COLO668 (cell line): ENCODE data around the gene LCN15.

Source experiments
- DNase-seq: peaks from one replicate; lab custom pipeline; 2025; ENCODE audit not compliant: unreplicated experiment; lab: John Stamatoyannopoulos, UW

Gene LCN15

DNA sequence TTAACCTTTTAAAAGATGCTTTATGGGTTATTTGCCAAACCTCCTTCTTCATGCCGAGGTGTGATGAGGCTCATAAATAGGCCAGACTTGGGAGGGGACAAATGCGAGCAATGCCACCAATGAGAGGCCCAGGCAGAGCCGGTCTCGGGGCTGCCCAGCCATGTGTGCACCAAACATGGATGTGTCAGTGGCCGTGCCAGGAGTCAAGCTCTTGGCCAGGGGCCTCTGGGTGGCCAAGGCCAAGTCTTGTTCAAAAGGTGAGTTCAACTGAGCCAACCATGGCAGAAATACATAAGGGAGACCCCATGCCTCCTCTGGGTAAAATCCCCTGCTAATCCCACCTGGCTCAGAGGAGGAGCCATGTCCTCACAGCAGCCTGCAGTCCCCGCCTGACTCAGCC lies 10.9 kb upstream of the LCN15 start:
- DNase-seq, result no peak

DNA sequence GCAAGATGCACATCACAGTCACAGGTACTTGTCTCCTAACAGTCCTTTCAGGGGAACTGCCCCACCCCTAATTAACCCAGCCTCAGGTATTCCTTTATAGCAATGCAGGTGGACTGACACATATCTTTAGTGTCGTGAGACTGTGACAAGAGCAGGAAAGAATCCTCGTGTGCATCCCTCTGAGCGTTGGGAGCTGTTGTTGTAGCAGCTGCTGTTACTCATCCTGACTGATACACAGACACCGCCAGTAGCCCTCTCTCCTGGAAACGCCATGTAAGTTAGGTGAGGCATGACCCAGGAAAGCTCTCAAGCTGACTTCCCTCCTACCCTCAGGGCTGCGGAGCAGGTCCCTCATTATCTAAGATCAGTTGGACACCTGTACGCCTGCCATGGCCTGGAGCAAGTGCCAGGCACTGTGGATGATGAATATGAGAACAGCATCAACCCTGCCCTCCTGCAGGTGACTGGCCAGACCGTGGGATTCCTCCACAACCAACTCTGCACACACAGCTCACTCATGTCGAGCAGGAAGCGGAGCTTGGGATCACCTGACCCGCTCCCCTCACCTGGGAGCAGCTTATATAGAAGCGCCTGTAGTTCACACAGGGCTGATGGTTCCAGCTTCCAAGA lies 10.2 kb upstream of the LCN15 start:
- no peak for DNase-seq

DNA sequence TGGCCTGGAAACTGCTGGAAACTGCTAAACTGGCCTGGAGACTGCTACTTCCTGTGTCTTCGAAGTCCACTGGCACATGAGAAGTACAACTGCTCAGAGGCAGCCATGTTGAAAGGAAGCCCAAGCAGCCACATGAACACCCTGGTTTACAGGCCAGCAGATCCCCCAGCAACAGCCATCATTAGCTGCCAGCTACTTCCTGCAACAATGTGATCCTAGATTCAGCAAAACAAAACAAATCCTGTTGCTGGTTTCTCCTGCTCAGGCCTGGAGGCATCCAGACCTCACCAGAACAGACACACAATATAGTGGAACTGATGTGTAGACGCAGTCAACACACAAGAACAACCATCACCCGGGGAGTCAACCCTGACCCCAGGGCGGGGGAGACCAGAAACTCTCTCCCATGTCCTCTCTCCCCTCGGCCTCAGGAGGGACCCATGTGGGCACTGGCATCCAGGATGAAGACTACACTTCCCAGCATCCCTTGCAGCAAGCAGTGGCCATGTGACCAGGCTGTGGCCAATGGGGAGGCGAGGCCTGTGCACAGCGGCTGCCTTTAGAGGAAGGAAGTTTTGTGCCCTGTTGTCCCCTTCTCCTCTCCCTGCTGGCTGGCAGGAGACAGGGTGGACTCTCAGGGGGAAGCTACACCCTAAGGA lies 9.2 kb upstream of the LCN15 start:
- peak; percentile 31 for DNase-seq

DNA sequence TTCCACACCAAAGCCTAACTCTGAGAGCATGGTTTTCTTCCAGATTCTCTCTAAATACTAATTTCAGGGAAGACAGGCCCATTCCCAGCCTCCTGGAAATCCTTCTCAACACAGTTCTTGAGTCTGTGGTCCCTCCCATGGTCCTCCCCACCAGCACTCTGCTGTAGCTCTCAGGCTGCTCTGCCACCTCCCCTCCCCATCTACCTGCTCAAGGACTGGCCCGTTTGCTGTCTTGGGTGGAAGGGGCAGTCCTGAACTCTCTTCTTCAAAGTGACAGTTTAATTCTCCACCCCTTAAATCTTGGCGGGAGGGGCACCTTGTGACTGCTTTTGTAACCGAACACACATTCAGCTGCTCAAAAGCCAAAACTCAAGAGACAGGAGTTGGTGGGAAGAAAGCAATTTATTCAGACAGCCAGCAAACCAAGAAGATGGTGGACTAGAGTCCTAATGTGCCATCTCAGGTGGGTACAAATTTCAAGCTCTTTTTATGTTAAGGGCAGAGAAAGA lies 7.6 kb upstream of the LCN15 start:
- DNase-seq, result no peak

DNA sequence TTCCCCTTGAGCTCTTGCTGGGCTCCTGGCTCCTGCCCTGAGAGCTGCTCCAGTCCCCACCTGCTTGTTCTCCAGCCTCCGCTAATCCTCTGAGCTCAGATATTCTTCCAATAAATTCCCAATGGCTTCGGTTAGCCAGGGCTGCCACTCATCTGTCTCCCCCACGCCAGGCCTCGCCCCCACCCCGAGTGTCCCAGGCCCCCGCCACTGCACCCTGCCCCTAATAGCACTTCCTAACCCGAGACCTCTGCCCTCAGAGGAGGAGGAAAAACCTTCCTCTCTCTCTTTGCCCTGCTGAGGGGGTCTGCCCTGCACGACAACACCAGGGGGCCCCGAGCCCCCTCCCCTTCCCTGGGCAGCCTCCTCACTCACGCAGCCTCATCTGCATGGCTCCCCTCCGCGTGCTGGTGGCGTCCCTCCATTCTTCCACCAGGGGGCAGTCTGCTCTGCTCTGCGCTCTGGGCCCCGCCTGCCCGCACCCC lies 5.4 kb upstream of the LCN15 start:
- peak; percentile 36 for DNase-seq

DNA sequence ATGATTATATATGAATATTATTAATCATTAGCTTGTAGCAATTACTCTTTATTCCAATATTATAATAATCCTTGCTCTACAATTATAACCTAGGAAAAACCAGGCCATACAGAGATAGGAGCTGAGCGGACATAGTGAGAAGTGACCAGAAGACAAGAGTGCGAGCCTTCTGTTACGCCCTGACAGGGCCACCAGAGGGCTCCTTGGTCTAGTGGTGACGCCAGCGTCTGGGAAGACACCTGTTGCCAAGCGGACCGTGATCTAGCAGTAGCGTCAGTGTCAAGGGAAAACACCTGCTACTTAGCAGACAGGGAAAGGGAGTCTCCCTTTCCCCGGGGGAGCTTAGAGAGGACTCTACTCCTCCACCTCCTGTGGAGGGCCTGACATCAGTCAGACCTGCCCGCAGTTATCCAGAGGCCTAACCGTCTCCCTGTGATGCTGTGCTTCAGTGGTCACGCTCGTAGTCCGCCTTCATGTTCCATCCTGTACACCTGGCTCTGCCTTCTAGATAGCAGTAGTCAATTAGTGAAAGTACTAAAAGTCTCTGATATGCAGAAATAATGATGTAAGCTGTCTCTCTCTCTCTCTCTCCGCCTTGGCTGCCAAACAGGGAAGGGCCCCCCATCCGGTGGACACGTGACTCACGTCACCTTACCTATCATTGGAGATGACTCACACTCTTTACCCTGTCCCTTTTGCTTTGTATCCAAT lies 2.2 kb upstream of the LCN15 start:
- peak; percentile 80 for DNase-seq

DNA sequence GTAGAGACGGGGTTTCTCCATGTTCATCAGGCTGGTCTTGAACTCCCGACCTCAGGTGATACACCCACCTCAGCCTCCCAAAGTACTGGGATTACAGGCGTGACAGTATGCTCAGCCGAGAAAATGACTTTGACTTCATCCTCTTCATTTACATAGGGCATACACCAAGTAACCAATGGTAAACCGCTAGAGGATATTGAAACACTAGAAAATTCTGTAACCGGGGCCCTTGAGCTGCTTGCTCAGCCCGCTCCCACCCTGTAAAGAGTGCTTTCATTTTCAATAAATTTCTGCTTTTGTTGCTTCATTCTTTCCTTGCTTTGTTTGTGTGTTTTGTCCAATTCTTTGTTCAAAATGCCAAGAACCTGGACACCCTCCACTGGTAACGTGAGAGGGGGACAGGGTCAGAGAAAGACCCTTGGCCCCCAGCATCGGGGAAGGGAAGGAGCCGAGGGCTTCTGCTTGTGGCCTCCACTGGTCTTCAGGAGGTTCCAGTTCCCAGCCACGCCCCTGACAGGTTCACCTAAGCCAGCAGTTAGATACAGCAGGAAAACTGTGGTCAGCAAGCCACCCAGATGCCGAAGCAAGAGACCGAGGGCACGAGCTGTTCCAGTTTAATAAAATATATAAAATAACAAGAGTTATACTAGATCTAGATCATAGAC lies 1.6 kb upstream of the LCN15 start:
- DNase-seq, result peak; percentile 25

DNA sequence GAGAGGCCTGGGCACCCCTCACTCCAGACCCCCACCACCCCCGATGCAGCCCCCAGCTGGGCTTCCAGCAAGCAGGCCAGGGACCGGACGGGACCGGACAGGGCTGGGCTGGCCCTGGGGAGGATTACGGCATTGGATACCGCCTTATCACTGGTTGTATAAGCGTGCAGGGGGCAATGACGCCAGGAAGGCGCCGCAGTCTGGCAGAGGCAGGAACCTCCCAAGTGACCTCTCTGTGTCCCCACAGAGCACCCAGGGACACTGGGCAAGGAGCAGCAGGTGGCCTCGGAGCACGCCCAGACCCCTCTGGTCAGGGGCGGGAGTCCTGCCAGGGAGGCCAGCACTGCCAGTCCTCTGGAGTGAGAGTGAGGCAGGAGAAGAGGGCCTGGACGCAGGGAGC lies 723 bp upstream of the LCN15 start:
- DNase-seq, result peak; percentile 23

DNA sequence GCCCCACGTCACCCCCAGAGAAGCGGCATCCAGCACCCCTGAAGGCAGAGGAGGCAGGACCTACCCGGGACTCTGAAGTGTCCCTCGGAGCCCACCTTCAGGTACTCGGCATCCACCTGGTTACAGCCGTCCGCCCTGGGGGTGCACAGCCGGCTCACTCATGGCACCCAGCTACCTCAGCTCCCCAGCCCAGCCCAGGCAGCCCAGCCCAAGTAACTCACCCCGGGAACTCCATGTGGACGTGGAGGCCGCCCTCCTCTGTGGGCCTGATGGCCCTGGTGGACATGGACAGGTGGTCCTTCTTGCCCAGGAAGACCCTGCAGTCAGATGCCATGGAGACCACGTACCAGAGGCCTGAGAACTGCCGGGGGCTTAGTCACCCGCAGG lies 676 bp downstream of the LCN15 start:
- no peak for DNase-seq

DNA sequence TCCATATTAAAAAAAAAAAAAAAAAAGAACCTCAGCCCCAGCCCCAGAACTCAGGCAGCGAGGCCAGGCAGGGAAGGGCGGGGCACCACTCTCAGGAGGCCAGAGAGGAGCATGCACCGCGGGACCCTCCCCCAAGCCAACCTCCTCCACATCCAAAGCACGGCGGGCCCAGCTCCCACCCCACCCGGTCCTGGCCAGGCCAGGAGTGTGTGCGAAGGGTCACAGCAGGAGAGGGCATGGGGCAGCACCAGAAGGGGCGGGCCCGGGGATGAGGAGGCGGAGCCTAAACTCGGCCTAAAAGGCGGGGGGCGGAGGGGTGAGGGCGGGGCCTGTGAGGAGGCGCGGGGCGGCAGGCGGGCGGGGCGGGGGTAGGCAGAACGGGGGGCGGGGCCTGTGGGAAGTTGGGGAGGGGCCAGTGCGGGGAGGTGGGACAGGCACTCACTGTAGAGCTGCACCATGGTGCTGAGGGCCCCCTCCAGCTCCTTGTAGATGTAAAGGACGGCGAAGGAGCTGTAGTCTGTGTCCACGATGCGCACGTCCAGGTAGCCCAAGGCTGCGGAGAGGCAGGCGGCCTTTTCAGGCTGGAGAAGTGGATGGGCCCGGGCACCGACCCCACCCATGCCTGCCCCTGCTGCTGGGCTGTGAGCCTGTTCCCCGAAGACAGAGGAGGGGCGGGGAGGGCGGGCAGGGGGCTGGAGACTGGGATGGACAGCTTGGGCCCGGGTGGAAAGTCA lies 1.2 kb downstream of the LCN15 start:
- no peak for DNase-seq

DNA sequence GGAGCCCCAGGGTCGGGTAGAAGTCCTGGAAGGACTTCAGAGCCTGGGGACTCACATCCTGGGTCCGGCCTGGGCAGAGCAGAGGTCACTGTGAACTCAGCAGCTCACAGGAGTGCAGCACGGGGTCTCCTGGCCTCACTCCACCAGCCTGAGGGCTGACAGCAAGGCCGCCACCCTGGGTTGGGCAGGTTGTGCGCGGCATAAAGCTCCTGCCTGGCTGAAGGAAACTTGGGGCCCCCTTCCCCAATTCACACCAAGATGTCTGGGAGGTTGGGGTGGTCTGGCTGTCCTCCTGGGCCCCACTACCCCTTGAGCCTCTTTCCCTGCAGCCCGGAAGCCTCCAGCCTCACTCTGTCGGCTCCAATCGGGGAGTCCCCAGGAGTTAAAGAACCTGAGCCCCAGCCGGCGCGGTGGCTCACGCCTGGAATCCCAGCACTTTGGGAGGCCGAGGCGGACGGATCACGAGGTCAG lies 2.1 kb downstream of the LCN15 start:
- DNase-seq, result no peak

DNA sequence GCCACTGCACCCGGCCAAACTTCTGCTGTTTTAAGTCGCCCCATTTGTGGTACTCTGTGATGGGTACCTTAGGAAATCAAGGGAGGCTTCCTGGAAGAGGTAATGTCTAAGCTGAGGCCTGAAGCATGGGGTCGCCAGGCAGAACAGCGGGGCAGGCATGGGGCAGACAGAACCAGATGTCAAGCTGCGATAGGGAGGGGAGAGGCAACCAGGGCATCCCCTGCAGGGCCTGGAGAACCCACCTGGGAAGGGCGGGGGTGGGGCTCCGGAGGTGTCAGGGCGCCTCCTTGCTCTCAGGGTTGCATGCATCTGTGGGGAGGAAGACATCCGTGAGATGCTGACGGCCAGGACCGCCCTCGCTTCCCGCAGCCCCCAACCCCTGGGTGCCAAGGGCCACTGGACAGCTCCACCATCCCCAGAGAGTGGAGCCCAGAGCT lies 2.8 kb downstream of the LCN15 start:
- DNase-seq, result no peak

DNA sequence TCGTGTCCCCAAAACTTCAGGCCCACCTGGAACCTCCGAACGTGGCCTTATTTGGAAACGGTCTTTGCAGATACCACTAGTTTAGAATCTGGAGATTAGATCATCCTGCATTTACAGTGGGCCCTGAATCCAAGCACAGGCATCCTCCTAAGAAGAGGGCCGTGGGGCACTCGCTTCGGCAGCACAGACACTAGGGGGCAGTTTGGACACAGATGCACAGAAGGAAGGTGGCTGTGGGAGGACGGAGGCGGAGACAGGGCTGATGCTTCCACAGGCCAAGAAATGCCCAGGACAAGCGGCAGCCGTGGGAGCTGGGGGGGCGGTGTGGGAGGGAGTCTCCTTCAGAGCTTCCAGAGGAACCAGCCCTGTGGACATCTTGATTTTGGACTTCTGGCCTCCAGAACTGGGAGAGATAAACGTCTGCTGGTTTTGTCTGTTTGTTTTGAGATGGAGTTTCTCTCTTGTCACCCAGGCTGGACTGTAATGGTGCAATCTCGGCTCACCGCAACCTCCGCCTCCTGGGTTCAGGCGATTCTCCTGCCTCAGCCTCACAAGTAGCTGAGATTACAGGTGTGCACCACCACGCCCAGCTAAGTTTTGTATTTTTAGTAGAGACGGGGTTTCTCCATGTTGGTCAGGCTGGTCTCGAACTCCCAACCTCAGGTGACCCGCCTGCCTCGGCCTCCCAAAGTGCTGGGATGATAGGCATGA lies 3.3 kb downstream of the LCN15 start:
- peak; percentile 61 for DNase-seq

DNA sequence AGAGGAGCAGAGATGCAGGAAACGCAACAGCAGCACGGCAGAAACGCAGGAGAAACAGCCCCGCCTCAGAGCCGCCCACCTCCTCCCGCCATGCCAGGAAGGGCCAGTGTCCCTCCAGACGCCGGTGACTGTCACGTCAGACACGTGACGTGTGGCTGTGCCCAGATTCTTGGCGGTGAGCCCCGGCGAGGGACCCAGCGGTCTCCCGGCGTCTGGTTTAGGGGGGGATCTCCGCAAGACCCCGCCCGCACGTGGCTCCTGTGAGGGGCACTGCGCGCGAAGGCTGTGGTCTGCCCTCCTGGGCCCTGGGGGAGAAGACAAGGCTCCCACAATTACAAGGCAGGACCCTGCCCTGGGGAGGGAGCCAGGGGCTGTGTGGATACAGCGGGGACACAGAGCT lies 3.9 kb downstream of the LCN15 start:
- no peak for DNase-seq

DNA sequence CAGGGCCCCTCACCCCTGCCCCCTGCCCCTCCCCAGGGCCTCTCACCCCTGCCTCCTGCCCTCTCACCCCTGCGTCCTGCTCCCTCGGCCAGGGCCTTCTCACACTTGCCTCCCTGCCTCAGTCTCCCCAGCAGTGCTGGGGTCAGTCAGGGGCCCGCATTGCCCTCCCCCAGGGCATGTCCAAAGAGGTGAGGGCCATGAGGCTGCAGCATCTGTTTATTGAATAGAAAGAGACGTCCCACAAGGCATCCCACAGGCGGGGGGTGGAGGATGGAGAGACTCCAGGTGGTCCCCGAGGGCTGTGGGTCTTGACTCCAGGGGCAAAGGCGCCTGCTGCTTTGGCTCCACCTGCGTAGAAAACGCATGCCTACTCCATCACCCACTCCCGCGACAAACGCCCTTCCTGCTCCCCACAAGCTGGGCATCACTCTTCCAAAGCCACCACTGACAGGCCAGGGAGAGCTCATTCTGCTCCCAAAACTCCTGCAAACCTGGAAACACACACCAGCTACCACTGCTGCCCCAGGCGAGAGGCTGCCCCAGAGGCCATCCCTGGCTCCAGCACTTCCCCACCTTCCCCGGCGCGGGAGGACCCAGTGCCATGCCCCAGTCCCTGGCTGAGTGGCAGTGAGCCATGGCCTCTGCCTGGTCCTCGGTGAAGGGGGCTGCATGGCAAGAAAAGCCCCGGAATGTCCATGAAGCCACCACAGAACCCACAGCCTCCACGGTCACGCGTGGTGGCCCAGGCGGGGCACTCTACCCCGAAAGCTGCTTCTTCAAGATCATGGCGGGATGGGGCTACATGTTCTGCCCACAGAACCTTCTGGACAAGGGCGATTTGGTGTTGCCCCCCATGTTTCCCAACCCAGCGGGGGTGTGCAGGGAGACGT lies 4.6 kb downstream of the LCN15 start:
- DNase-seq, result no peak

DNA sequence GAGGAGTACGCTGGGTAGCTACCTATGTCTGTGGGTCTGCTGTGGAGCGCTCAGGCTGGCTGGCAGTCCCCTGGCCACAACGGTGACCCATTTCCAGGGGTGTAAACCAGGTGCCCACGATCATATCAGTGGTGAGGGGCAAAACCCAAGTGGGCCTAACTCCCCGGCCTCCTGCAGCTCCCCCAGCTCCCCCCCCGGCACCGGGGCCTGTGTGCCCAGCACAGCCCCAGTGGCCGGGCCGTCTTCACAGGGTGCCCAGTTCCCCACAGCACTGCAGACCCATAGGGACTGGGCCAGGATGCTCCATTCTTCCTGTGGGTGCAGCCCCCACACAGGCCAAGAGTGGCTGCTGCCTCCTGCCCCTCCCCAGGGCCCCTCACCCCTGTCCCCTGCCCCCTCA lies 5.3 kb downstream of the LCN15 start:
- DNase-seq, result no peak

DNA sequence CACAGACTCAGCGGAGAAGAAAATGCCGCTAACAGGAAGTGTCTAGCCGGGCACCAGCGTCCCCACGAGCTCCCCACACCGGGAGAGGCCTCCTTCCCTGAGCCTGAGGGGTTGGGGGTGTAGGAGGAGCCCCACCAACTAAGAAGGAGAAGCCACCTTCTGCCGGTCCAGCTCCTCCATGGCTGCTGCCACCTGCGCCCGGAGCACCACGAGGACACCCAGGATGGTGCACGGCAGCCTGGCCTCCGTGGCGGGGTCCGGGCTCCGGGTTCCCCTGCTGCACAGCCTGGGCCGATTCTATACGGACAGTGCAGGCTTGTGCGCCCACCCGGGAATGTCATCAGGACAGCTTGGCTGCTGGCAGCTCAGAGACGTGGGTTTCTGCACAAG lies 6.6 kb downstream of the LCN15 start:
- no peak for DNase-seq

DNA sequence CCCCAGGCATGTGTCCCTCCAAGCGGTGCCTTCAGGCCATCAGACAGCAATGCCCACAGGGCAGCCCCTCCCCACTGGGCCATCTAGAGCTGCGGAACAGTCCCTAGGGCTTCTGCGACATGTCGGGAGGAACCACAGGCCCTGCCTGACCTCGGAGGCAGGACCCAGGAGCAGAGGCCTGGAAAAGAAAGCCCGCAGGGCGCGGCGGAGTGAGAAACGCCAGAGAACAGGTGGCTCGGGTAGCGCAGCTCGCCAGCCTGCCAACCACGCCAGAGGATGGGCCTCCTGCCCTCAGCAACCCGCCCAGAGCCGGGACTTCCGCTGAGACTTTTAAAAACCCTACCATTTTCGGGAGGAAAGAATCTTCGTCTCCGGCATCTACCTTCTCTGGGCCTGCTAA lies 7.0 kb downstream of the LCN15 start:
- no peak for DNase-seq

DNA sequence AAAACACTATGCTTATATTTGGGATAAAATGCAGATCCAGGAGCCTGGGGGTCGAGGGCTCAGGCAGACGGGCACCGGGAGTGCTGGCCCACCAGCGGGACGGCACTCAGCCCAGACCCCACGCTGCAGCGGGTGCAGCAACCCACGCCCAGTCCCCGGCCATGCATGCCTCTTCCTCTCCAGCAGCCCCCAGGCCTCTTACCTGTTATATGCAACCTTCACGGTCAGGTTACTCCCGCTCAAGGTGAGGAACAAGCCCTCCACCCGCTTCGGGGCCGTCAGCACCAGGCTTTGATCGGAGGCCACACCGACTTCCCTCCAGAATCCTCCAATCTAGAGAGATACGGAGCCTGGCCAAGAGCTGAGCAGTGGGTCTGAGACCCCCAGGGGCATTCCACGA lies 7.5 kb downstream of the LCN15 start:
- DNase-seq, result no peak
